ENCODE data around the gene NUDT19.
"Not testable (repeated sequence)": the region's sequence is repeated elsewhere in the genome, so short reads cannot be mapped to it uniquely, and the experiment has no call there.

Gene NUDT19

GRCh38 chr19:32653599-32653915 lies 38.1 kb upstream of the NUDT19 start:
- Histone ChIP-seq H3K4me1 (ENCODE audit: low read depth, poor library complexity, severe bottlenecking) (no peaks in the 10 kb centered on the region), H3K27me3 (ENCODE audit: insufficient read depth, low read depth) (no peaks in the 10 kb centered on the region), H2AFZ (ENCODE audit: low read depth) (no peak overlapping the region), H3K9ac (no peak overlapping the region), H3K4me3 (IDR thresholded peaks at IDR 0.05; ENCODE audit: insufficient read depth, low read depth, low read length) (no peak overlapping the region), H3K79me2 (ENCODE audit: insufficient read depth, low read depth) (peaks cover 64% of the 10 kb centered on the region), H4K20me1 (ENCODE audit: insufficient read depth) (peaks cover 11% of the 10 kb centered on the region), H3K36me3 (ENCODE audit: insufficient read depth) (peaks cover 15% of the 10 kb centered on the region; the same call in 1 of the 2 replicates), H3K27ac (no peak overlapping the region), H3K4me2 (no peak overlapping the region)
- TF ChIP-seq CTCF (conservative IDR thresholded peaks at IDR 0.05; ENCODE audit: low read depth, low read length), result no peak

DNA sequence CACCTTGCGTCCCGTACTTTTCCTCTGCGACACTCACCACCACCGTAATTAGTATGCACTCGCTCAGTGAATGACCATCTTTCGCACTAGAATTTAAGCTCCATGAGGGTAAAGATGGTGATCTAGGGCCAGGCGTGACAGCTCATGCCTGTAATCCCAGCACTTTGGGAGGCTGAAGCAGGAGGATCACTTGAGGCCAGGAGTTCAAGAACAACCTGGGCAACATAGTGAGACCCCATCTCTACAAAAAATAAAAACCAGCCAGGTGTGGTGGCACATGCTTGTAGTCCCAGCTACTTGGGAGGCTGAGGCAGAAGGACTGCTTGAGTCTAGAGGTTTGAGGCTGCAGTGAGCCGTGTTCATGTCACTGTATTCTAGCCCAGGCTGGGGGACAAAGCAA lies 35.2 kb upstream of the NUDT19 start:
- not testable (repeated sequence) for H3K4me3 ChIP-seq (IDR thresholded peaks at IDR 0.05; ENCODE audit: insufficient read depth, low read depth, low read length); H3K4me2 ChIP-seq; H2AFZ ChIP-seq (ENCODE audit: low read depth); H3K4me1 ChIP-seq (ENCODE audit: low read depth, poor library complexity, severe bottlenecking); H3K9ac ChIP-seq; H3K27ac ChIP-seq; H3K27me3 ChIP-seq (ENCODE audit: insufficient read depth, low read depth)
- Histone ChIP-seq H4K20me1 (ENCODE audit: insufficient read depth) (peaks cover 24% of the 10 kb centered on the region), H3K79me2 (ENCODE audit: insufficient read depth, low read depth) (peaks cover 89% of the 10 kb centered on the region), H3K36me3 (ENCODE audit: insufficient read depth) (peaks cover 13% of the 10 kb centered on the region; the same call in 1 of the 2 replicates)

DNA sequence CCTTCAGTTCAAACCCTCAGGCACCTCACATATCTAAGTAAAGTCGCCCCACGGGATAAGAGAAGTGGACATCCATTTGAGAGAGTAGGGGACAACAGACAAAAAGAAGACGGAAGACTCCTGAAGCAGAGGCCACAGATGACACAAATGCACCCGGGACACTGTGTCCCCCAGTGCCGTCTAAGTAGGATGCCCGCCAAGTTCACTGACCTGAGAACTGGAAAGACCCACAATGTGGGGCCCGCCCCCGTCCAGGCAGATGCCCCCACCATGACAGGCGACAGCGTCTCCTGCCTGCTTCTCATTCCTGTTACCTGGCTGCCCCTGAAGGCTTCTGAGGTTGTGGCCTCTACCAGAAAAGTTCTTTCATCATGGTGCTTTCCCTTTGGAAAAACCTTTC lies 33.5 kb upstream of the NUDT19 start:
- H4K20me1 ChIP-seq (ENCODE audit: insufficient read depth), result peaks cover 40% of the 10 kb centered on the region
- H3K36me3 ChIP-seq (ENCODE audit: insufficient read depth), result peaks cover 13% of the 10 kb centered on the region; the same call in 1 of the 2 replicates
- H3K9ac ChIP-seq, result no peak overlapping the region
- H3K79me2 ChIP-seq (ENCODE audit: insufficient read depth, low read depth), result peaks cover 89% of the 10 kb centered on the region
- no peak overlapping the region for H3K4me3 ChIP-seq (IDR thresholded peaks at IDR 0.05; ENCODE audit: insufficient read depth, low read depth, low read length)
- no peak overlapping the region for H3K27ac ChIP-seq
- H3K27me3 ChIP-seq (ENCODE audit: insufficient read depth, low read depth), result no peaks in the 10 kb centered on the region
- no peak overlapping the region for H3K4me2 ChIP-seq
- no peak for TF ChIP-seq CTCF (conservative IDR thresholded peaks at IDR 0.05; ENCODE audit: low read depth, low read length)
- peaks cover 12% of the 10 kb centered on the region for H3K4me1 ChIP-seq (ENCODE audit: low read depth, poor library complexity, severe bottlenecking)
- H2AFZ ChIP-seq (ENCODE audit: low read depth), result no peak overlapping the region

DNA sequence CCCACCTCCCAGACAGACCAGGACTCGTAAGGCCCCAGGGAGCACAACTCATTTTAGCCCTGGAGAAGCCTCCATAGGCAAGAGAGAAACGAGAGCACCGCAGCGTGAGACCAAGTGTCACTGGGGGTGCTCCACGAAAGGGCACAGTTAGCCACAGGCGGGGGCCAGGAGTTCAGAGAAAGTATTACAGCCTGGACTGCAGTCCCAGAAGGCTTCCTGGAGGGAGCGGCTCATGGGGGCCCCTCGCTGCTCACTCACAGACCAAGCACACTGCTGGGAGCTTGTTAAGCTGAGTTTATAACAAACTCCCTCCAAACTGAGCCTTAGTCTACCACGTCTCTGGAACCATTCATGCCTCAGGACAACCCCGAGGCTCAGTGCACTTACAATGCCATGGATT lies 33.1 kb upstream of the NUDT19 start:
- Histone ChIP-seq H3K4me3 (IDR thresholded peaks at IDR 0.05; ENCODE audit: insufficient read depth, low read depth, low read length) (no peak overlapping the region), H3K79me2 (ENCODE audit: insufficient read depth, low read depth) (peaks cover 93% of the 10 kb centered on the region), H3K27me3 (ENCODE audit: insufficient read depth, low read depth) (no peaks in the 10 kb centered on the region), H3K9ac (no peak overlapping the region), H3K27ac (no peak overlapping the region), H3K4me2 (no peak overlapping the region), H3K36me3 (ENCODE audit: insufficient read depth) (peaks cover 13% of the 10 kb centered on the region; the same call in 1 of the 2 replicates), H4K20me1 (ENCODE audit: insufficient read depth) (peaks cover 44% of the 10 kb centered on the region), H3K4me1 (ENCODE audit: low read depth, poor library complexity, severe bottlenecking) (peaks cover 12% of the 10 kb centered on the region), H2AFZ (ENCODE audit: low read depth) (no peak overlapping the region)
- no peak for TF ChIP-seq CTCF (conservative IDR thresholded peaks at IDR 0.05; ENCODE audit: low read depth, low read length)

- H3K4me1 ChIP-seq (ENCODE audit: low read depth, poor library complexity, severe bottlenecking), result peaks cover 12% of the 10 kb centered on the region
- H2AFZ ChIP-seq (ENCODE audit: low read depth), result no peak overlapping the region
- H3K4me2 ChIP-seq, result no peak overlapping the region
- TF ChIP-seq CTCF (conservative IDR thresholded peaks at IDR 0.05; ENCODE audit: low read depth, low read length), result no peak
- no peak overlapping the region for H3K4me3 ChIP-seq (IDR thresholded peaks at IDR 0.05; ENCODE audit: insufficient read depth, low read depth, low read length)
- H3K27me3 ChIP-seq (ENCODE audit: insufficient read depth, low read depth), result no peaks in the 10 kb centered on the region
- H3K79me2 ChIP-seq (ENCODE audit: insufficient read depth, low read depth), result peaks cover 95% of the 10 kb centered on the region
- H4K20me1 ChIP-seq (ENCODE audit: insufficient read depth), result peaks cover 34% of the 10 kb centered on the region
- peaks cover 3% of the 10 kb centered on the region; the same call in 1 of the 2 replicates for H3K36me3 ChIP-seq (ENCODE audit: insufficient read depth)
- no peak overlapping the region for H3K9ac ChIP-seq
- no peak overlapping the region for H3K27ac ChIP-seq
Observed at GRCh38 chr19:32661318-32661717, 30.3 kb upstream of the NUDT19 start.

Measured in KMS-11 (cell line).